Erythroblast (primary cell): ENCODE results near the gene SLC24A3.

Experiments
- GATA1 ChIP-seq: IDR thresholded peaks from 2 replicates; pipeline ENCODE4 v1.6.1; 2011; ENCODE audit warnings: low read depth, mild to moderate bottlenecking, control low read depth, low read length, moderate library complexity
- POLR2A ChIP-seq: IDR thresholded peaks from 2 replicates; pipeline ENCODE4 v1.6.1; 2011; ENCODE audit warnings: mild to moderate bottlenecking, low read length

DNA sequence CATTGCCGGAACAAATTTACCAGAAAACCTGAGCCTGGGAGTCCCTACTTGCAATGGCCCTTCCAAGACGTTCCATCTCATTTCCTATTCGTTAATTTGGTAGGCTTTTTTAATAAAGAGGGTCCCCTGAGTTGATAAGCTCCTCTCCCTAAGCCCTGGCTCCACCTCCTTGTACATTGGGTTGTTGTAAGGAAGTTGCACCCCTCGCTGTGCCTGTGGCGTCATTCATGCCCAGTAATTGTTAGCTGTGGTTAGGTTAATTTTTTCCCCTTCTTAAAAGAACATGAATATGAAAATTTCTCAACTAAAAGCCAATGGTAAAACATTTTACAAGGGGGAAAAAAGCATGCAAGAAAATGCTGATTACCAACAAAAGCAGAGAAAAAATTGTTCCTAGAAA, 91.9 kb downstream of the SLC24A3 start:
- no peak for TF ChIP-seq POLR2A
- no peak for TF ChIP-seq GATA1
